NCI-H146 treated with DMSO at 0.1 percent for 48 hours (cell line): ENCODE measurements around the gene ANP32A.

Experiments used
- DNase-seq: peaks from one replicate; lab custom pipeline; 2025; ENCODE audit not compliant: unreplicated experiment; lab: John Stamatoyannopoulos, UW

Gene ANP32A

DNA sequence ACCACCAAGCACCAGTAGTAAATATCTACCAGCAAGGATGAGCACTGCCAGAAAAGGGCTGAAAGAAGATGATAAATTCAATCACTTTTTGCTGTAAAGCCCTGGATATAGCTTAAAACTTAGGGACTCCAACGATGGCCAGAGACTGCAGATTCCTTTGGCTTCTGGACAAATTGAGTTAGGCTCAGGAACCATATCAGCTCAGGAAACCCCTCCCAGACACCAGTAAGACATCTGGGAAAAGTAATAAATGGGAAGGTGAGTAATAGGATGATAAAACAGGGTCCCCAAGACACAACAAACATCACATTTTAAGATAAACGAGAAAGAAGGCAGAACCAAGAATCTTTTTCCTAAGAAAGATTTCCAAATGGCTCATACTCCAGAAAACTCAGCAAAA is 65.0 kb downstream of the ANP32A start:
- DNase-seq, result no peak

GRCh38 chr15:68751622-68752021 is 69.1 kb downstream of the ANP32A start:
- no peak for DNase-seq

DNA sequence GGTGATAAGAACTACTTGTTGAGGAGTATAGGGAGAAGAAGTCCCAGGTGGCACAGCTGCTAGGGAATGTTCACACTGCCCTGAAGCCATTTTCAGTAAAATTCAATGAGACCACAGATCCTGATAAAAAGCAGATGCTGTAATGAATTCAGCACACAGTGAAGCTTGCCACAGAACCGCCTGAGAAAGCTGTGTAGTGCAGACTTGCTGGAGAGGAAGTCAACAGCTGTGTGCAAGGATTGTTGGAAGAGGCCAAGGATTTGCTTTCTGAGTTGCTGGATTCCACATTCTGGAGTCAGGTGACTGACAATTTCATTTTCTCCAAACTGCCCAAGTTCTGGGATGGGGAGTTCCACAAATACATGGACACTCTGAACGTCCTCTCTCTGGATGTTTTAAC is 70.9 kb downstream of the ANP32A start:
- no peak for DNase-seq

GRCh38 chr15:68749365-68749764 is 71.3 kb downstream of the ANP32A start:
- DNase-seq, result no peak

GRCh38 chr15:68743256-68743655 is 77.4 kb downstream of the ANP32A start:
- no peak for DNase-seq

GRCh38 chr15:68739390-68740080 is 81.2 kb downstream of the ANP32A start:
- no peak for DNase-seq

- no peak for DNase-seq
These were observed 85.1 kb downstream of the ANP32A start for GRCh38 chr15:68735610-68736009.

GRCh38 chr15:68734881-68735280 is 85.8 kb downstream of the ANP32A start:
- no peak for DNase-seq

- no peak for DNase-seq
These were observed 86.3 kb downstream of the ANP32A start for GRCh38 chr15:68734352-68734751.

- no peak for DNase-seq
These were observed 87.0 kb downstream of the ANP32A start for GRCh38 chr15:68733666-68734065.

GRCh38 chr15:68732451-68732850 is 88.2 kb downstream of the ANP32A start:
- DNase-seq, result no peak

GRCh38 chr15:68730976-68731897 is 89.5 kb downstream of the ANP32A start:
- no peak for DNase-seq

DNA sequence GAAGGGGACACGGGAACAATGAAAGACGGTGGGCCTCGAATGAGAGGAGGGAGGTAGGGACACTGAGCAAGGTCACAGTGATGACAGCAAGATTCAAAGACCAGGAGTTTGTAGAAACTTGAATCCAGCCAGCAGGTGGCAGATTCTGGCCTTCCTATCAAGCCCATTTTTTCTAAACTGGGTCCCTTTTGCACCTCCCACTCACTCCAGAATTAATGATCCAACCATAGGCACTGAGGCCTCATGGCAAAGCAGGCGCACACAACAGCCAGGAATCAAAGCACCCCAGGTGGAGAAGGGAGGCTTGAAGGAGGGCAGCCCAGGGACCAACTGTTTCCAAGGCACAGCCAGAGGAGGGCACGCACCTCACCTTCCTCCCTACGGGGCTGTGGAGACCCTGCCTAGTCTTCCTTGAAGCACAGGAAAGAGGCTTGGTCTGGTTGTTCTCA is 90.2 kb downstream of the ANP32A start:
- DNase-seq, result no peak

DNA sequence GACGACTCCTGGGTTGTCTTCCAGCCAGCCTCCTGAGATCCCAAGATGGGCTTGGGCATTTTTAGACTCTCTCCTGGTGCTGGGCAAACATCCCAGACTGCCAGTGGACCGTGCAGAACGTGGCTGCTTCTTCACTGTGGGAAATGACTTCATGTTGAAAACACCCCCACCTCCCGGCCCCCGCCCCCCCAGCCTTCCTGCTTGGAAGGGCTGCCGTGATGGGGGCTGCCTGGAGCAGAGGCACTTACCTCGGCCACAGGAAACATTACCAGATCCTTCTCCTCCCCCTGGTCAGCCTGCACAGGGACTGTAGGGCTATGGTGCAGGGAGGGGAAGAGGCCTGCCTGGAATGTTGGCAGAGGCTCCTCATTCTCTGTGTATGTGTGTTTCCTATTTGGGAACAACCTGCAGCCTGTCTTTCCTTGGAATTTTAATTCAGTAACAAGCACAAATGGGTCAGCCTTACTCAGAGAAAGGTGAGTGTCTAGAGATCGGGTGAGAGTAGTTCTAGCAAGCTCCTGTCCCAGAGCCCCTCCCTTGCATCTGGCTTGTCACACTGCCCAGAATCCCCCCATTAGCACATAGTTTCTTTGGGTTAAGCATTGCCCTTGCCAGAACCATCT is 90.8 kb downstream of the ANP32A start:
- DNase-seq, result no peak
